HepG2 (cell line): ENCODE data around the gene PDCD10. TPM values are rescaled to one million over a fixed set of nuclear protein-coding genes. Genes with fewer than 3 reads are reported as not detected.

Experiments
- ATAC-seq: fragments of 200-7000 bp; cut with Tn5 transposase; 3 replicates; pipeline ENCODE4 v1.9.1; 2020; ENCODE audit warnings: mild to moderate bottlenecking, moderate library complexity
- BruUV-seq: library from RNA; stranded (reverse); fragments of 400-500 nt; replicated peaks from 2 replicates; lab custom pipeline; 2021; lab: Mats Ljungman, UMichigan
- CTCF ChIA-PET: fragments of 300-600 bp; formaldehyde crosslinking; extraction: SDS; loops from one replicate; lab custom pipeline; 2021; ENCODE audit warnings: low total read pairs, inconsistent platforms, low intra/inter-chr PET ratio; lab: Yijun Ruan, JAX
- POLR2A ChIA-PET: fragments of 350-600 bp; sonication (Branson Sonifier 250); formaldehyde crosslinking; loops from one replicate; lab custom pipeline; 2020; ENCODE audit warnings: antibody characterized with exemption, inconsistent platforms; lab: Yijun Ruan, JAX
- DNase-seq: peaks from one replicate; pipeline ENCODE4 v3.0.0-alpha.2; 2015; ENCODE audit warnings: low spot score
- FAIRE-seq: peaks from 3 replicates; lab custom pipeline; 2011; peaks lifted over from hg19 to GRCh38; lab: Jason Lieb, UNC
- H2AFZ ChIP-seq: one replicate; pipeline ENCODE4 v1.6.1; 2011; ENCODE audit warnings: low read length, inconsistent platforms
- H3K27ac ChIP-seq: fragments of 300-600 bp; 3 replicates; pipeline ENCODE4 v1.8.0; 2011; ENCODE audit warnings: mixed run types, mild to moderate bottlenecking, mixed read lengths, low read length, inconsistent platforms; ENCODE audit not compliant: insufficient read depth; ENCODE audit errors: extremely low read length
- H3K27me3 ChIP-seq, 2 experiments: fragments of 200-600 bp in 1 of 2; 2 replicates in 1 of 2; 3 replicates in 1 of 2; pipeline versions ENCODE4 v1.6.0 to v1.8.0; 2011; ENCODE audit warnings: low read length in 2 of 2, mild to moderate bottlenecking in 2 of 2, moderate library complexity in 2 of 2, inconsistent platforms in 1 of 2; ENCODE audit not compliant: insufficient read depth in 2 of 2, control insufficient read depth in 1 of 2
- H3K36me3 ChIP-seq, 2 experiments: fragments of 200-600 bp in 1 of 2; replicated peaks in 1 of 2; 2 replicates in 1 of 2; 3 replicates in 1 of 2; pipeline versions ENCODE4 v1.5.1 to v1.8.0; 2011; ENCODE audit warnings: low read length in 2 of 2, inconsistent platforms in 1 of 2; ENCODE audit not compliant: insufficient read depth in 2 of 2, control insufficient read depth in 1 of 2
- H3K4me1 ChIP-seq: 2 replicates; pipeline ENCODE4 v1.5.1; 2012; ENCODE audit warnings: low read length, inconsistent platforms; ENCODE audit not compliant: insufficient read depth
- H3K4me2 ChIP-seq: 2 replicates; pipeline ENCODE4 v1.6.0; 2011; ENCODE audit warnings: low read depth, low read length, inconsistent platforms
- H3K4me3 ChIP-seq, 3 experiments: fragments of 200-600 bp in 1 of 3; sonication (generic), shearing (Covaris generic) in 1 of 3; replicated peaks in 1 of 3; 2 replicates each; pipeline ENCODE4 v1.5.1; 2011 to 2016; ENCODE audit warnings: low read length in 3 of 3, inconsistent platforms in 2 of 3, low read depth in 2 of 3, mild to moderate bottlenecking in 2 of 3, control low read depth in 1 of 3, mixed read lengths in 1 of 3; ENCODE audit not compliant: insufficient read depth in 1 of 3
- H3K79me2 ChIP-seq: one replicate; pipeline ENCODE4 v1.6.1; 2011; ENCODE audit warnings: low read length, inconsistent platforms; ENCODE audit not compliant: insufficient read depth
- H3K9ac ChIP-seq: 2 replicates; pipeline ENCODE4 v1.6.0; 2011; ENCODE audit warnings: mild to moderate bottlenecking, low read depth, low read length, inconsistent platforms; ENCODE audit not compliant: insufficient read depth
- H3K9me3 ChIP-seq: 2 replicates; pipeline ENCODE4 v1.5.1; 2012; ENCODE audit warnings: mild to moderate bottlenecking, low read length
- H4K20me1 ChIP-seq: 2 replicates; pipeline ENCODE4 v1.6.0; 2011; ENCODE audit warnings: inconsistent platforms, mild to moderate bottlenecking, low read length, moderate library complexity; ENCODE audit not compliant: insufficient read depth
- AGO1 ChIP-seq: fragments of 200-400 bp; formaldehyde crosslinking; IDR thresholded peaks from 2 replicates; pipeline ENCODE4 v1.6.1; 2017; ENCODE audit warnings: mild to moderate bottlenecking, low read depth, low read length, moderate library complexity; ENCODE audit not compliant: poor library complexity, severe bottlenecking
- KAT2B ChIP-seq: fragments of 150-350 bp; IDR thresholded peaks from 2 replicates; pipeline ENCODE4 v1.6.1; 2014; ENCODE audit warnings: low read depth, low read length, borderline replicate concordance
- RAD21 ChIP-seq: fragments of 450-650 bp; formaldehyde crosslinking; IDR thresholded peaks from 2 replicates; pipeline ENCODE4 v1.5.0; 2020; ENCODE audit warnings: mild to moderate bottlenecking
- SAP130 ChIP-seq: IDR thresholded peaks from 2 replicates; pipeline ENCODE4 v1.6.1; 2016; ENCODE audit warnings: low read depth
- SMC3 ChIP-seq: IDR thresholded peaks from 2 replicates; pipeline ENCODE4 v1.6.1; 2011; ENCODE audit warnings: low read length, improper control_type of control experiment
- STAG1 ChIP-seq: sonication (generic); formaldehyde crosslinking; IDR thresholded peaks from 2 replicates; pipeline ENCODE4 v1.4.0; 2020; ENCODE audit warnings: missing genetic modification reagents
- ZNF644 ChIP-seq: IDR thresholded peaks from 2 replicates; pipeline ENCODE4 v1.6.1; 2016; ENCODE audit warnings: low read depth
- WGBS: methylation state at CpG from one replicate; pipeline ENCODE4 v1.1.6; 2017; ENCODE audit warnings: low lambda C conversion rate; 5-methylcytosine and 5-hydroxymethylcytosine counted together
- in situ Hi-C: cut with HindIII; loops from 2 replicates; pipeline ENCODE4 v1.10.0; 2017; ENCODE audit warnings: low pct_unique_long_range_greater_than_20kb; ENCODE audit not compliant: extremely low pct_ligation_motif_present
- intact Hi-C: fragments of 100-400 bp; cut with micrococcal nuclease; formaldehyde crosslinking; loops from one replicate; pipeline ENCODE4 v1.10.0; 2022; ENCODE audit not compliant: unreplicated experiment
- polyA plus RNA-seq, 8 experiments: library from polyadenylated mRNA; depleted of rRNA in 3 of 8; stranded (reverse) in 7 of 8; unstranded in 1 of 8; fragments of >200 nt; fragmentation: Illumina TruSeq in 4 of 8; extraction: Trizol in 4 of 8; gene quantifications; 2 replicates each; pipeline versions ENCODE4 v1.2.1 to v1.2.3, GENCODE V29; 2011 to 2016; ENCODE audit warnings: low read depth in 4 of 8, missing spikeins in 1 of 8, mixed read lengths in 1 of 8; ENCODE audit not compliant: insufficient read depth in 1 of 8
- total RNA-seq, 5 experiments: library from RNA; depleted of rRNA; stranded (reverse); fragments of >200 nt; fragmentation: Illumina TruSeq; extraction: Trizol; gene quantifications; 2 replicates each; pipeline ENCODE4 v1.2.3, GENCODE V29; 2016; ENCODE audit warnings: low read depth in 1 of 5
- TF ChIP-seq, protein P1 (sequence below): sonication (generic); formaldehyde crosslinking; IDR thresholded peaks from 2 replicates; pipeline ENCODE4 v1.5.0; 2020; ENCODE audit warnings: mild to moderate bottlenecking, missing genetic modification reagents, moderate library complexity

PDCD10 gene
- total and polyA plus RNA-seq, 2 of the 13 experiments (the other 11 are each of a cell fraction or from before 2014, with no cell fraction given): 48.5 to 53.9 TPM

DNA sequence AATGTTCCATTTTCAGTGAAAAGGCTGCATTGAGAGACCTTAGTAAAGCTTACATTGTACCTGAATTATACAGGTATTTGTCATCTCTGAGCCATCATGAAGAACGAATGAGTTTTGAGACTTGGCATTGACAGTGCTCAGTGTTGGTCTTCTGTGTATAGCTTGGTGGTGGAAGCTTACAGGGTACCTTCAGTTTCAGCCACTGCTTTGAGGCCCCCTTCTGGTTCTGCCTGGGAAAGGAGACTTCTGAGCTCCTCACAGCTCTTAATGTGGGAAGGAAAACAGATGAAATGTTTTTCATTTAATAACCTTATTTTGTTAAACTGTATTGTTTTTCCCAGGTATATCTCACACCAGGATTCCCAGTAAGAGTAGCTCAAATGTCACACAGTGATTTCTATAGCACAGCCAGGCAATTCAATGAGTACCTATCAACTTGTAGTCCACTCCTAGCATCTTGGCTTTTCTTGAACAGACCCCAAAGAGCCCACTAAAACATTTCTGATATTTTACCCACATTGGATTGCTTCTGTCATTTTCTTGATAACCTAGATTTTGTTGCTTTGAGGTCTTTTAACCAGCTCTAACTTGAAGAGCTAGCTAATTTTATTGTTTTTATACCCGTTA is 6.4 kb upstream of the PDCD10 start:
- Histone ChIP-seq H3K9ac (no peak overlapping the region), H4K20me1 (no peaks in the 10 kb centered on the region), H3K27me3 (no peaks in the 10 kb centered on the region; a peak in 1 of 5 replicates), H3K4me3 (no peak overlapping the region), H3K4me1 (peaks cover 49% of the 10 kb centered on the region), H3K4me2 (no peak overlapping the region), H3K36me3 (no peaks in the 10 kb centered on the region), H3K79me2 (peaks cover 28% of the 10 kb centered on the region), H3K27ac (no peak overlapping the region), H2AFZ (no peak overlapping the region), H3K9me3 (no peaks in the 10 kb centered on the region)
- TF ChIP-seq, protein P1, sequence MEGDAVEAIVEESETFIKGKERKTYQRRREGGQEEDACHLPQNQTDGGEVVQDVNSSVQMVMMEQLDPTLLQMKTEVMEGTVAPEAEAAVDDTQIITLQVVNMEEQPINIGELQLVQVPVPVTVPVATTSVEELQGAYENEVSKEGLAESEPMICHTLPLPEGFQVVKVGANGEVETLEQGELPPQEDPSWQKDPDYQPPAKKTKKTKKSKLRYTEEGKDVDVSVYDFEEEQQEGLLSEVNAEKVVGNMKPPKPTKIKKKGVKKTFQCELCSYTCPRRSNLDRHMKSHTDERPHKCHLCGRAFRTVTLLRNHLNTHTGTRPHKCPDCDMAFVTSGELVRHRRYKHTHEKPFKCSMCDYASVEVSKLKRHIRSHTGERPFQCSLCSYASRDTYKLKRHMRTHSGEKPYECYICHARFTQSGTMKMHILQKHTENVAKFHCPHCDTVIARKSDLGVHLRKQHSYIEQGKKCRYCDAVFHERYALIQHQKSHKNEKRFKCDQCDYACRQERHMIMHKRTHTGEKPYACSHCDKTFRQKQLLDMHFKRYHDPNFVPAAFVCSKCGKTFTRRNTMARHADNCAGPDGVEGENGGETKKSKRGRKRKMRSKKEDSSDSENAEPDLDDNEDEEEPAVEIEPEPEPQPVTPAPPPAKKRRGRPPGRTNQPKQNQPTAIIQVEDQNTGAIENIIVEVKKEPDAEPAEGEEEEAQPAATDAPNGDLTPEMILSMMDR: peak; percentile 69
- TF ChIP-seq ZNF644 (0 out of 2 replicates have a peak, but pooled peaks have one; percentile 13), SMC3 (peak; percentile 73), SAP130 (0 out of 2 replicates have a peak, but pooled peaks have one; percentile 17), STAG1 (CRISPR knock-in tag) (peak; percentile 63), RAD21 (CRISPR knock-in tag) (peak; percentile 31; the same call in 1 of the 2 replicates), AGO1 (no peak), KAT2B (no peak)
- in situ Hi-C loops: no loop called here
- ChIA-PET CTCF (interaction anchor here (1.9 kb wide), 1 partner anchor 57 kb away, joined by 9 read pairs; no protein-coding TSS in a partner anchor), POLR2A (no interaction called here)
- WGBS: 55% methylated on average over 2 of the region's 2 CpGs
- no TSS peak for BruUV-seq
- ATAC-seq (peak; percentile 97), DNase-seq (peak; percentile 43), FAIRE-seq (peak; percentile 47)
- intact Hi-C loops: loop anchor here (1.0 kb wide), 3 partner anchors 57 to 361 kb away; partner anchors contain the start of gene ZBBX
